IMR-90 (cell line): ENCODE data around the gene GSE1.

ENCODE experiments used
- CEBPB ChIP-seq: IDR thresholded peaks from 2 replicates; pipeline ENCODE4 v1.6.1; 2012; ENCODE audit warnings: low read depth, low read length, improper control_type of control experiment
- CHD1 ChIP-seq: IDR thresholded peaks from 2 replicates; pipeline ENCODE4 v1.6.1; 2012; ENCODE audit warnings: low read depth, low read length, improper control_type of control experiment
- MXI1 ChIP-seq: IDR thresholded peaks from 2 replicates; pipeline ENCODE4 v1.6.1; 2012; ENCODE audit warnings: low read depth, mild to moderate bottlenecking, low read length, moderate library complexity, borderline replicate concordance
- RAD21 ChIP-seq: IDR thresholded peaks from 2 replicates; pipeline ENCODE4 v1.6.1; 2012; ENCODE audit warnings: low read length, improper control_type of control experiment
- SMC3 ChIP-seq: fragments of 150-350 bp; IDR thresholded peaks from 2 replicates; pipeline ENCODE4 v1.6.1; 2016; ENCODE audit warnings: low read depth, mild to moderate bottlenecking, antibody characterized with exemption, low read length, moderate library complexity
- TF ChIP-seq, protein P1 (sequence below): conservative IDR thresholded peaks from 2 replicates; pipeline ENCODE4 v1.5.1; 2012; ENCODE audit warnings: mild to moderate bottlenecking, low read depth, low read length, improper control_type of control experiment

DNA sequence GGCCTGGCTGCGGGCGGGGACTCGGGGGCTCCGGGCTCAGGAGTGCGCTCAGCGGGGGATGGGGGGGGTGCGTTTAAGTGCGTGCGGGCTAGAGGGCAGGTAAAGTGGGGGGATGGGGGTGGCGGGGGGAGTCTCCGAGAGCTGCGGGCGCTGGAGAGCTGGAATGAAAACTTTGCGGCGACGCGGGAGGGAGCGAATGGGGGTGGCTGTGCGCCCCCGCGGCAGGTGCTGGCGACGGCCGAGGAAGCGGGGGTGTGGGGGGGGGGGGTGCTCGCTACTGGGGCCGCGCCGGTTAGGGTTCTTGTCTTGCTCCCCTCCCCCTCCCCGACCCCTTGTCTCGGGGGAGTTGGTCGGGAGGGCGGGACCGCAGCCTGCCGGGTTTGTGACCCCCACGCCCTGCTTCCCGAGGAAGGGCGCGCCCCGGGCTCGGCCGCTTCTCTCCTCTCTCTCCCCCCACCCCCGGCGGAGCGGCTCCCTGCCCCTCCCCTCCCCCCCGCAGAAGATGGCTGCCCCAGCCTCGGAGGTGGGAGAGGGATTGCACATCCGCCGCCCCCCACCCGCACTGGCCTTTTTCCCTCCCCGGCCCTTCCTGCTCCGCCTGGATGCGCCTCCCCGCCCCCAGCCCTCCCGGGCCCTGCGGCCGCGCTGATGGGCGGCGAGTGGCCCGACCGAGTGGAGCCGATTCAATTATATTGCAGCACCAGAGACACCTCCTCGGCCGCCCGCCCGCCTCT lies 649 bp downstream of the GSE1 start:
- TF ChIP-seq, protein P1, sequence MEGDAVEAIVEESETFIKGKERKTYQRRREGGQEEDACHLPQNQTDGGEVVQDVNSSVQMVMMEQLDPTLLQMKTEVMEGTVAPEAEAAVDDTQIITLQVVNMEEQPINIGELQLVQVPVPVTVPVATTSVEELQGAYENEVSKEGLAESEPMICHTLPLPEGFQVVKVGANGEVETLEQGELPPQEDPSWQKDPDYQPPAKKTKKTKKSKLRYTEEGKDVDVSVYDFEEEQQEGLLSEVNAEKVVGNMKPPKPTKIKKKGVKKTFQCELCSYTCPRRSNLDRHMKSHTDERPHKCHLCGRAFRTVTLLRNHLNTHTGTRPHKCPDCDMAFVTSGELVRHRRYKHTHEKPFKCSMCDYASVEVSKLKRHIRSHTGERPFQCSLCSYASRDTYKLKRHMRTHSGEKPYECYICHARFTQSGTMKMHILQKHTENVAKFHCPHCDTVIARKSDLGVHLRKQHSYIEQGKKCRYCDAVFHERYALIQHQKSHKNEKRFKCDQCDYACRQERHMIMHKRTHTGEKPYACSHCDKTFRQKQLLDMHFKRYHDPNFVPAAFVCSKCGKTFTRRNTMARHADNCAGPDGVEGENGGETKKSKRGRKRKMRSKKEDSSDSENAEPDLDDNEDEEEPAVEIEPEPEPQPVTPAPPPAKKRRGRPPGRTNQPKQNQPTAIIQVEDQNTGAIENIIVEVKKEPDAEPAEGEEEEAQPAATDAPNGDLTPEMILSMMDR, result no peak
- no peak for TF ChIP-seq RAD21
- no peak for TF ChIP-seq SMC3
- TF ChIP-seq CHD1, result no peak
- no peak for TF ChIP-seq CEBPB
- TF ChIP-seq MXI1, result no peak
